GM21381 (cell line): ENCODE results near the gene CTNNA1.
"Not testable (repeated sequence)": the region's sequence is repeated elsewhere in the genome, so short reads cannot be mapped to it uniquely, and the experiment has no call there.

Experiments used
- ATAC-seq: cut with Tn5 transposase; IDR thresholded peaks from one replicate; pipeline ENCODE4 v1.9.1; 2021; ENCODE audit warnings: mild to moderate bottlenecking, moderate library complexity; ENCODE audit not compliant: unreplicated experiment

CTNNA1 gene

GRCh38 chr5:138807182-138807581 is 54.0 kb downstream of the CTNNA1 start:
- no peak for ATAC-seq

- no peak for ATAC-seq
Measured at GRCh38 chr5:138809391-138809790, 56.2 kb downstream of the CTNNA1 start.

GRCh38 chr5:138810861-138811260 is 57.6 kb downstream of the CTNNA1 start:
- ATAC-seq: not testable (repeated sequence)

GRCh38 chr5:138815529-138815928 is 62.3 kb downstream of the CTNNA1 start:
- ATAC-seq: no peak

GRCh38 chr5:138817241-138817640 is 64.0 kb downstream of the CTNNA1 start:
- no peak for ATAC-seq

GRCh38 chr5:138819081-138819480 is 65.9 kb downstream of the CTNNA1 start:
- no peak for ATAC-seq

GRCh38 chr5:138820695-138821094 is 67.5 kb downstream of the CTNNA1 start:
- ATAC-seq: no peak

- no peak for ATAC-seq
Measured at GRCh38 chr5:138824516-138824915, 71.3 kb downstream of the CTNNA1 start.

- ATAC-seq: no peak
Measured at GRCh38 chr5:138824924-138825863, 72.0 kb downstream of the CTNNA1 start.

- ATAC-seq: no peak
Measured at GRCh38 chr5:138828556-138828955, 75.3 kb downstream of the CTNNA1 start.

GRCh38 chr5:138829341-138829740 is 76.1 kb downstream of the CTNNA1 start:
- no peak for ATAC-seq

GRCh38 chr5:138831703-138832102 is 78.5 kb downstream of the CTNNA1 start:
- ATAC-seq: no peak

GRCh38 chr5:138832218-138832617 is 79.0 kb downstream of the CTNNA1 start:
- no peak for ATAC-seq

- ATAC-seq: no peak
Measured at GRCh38 chr5:138833080-138833479, 79.9 kb downstream of the CTNNA1 start.

GRCh38 chr5:138833726-138834480 is 80.7 kb downstream of the CTNNA1 start:
- no peak for ATAC-seq

- not testable (repeated sequence) for ATAC-seq
Measured at GRCh38 chr5:138834853-138835252, 81.6 kb downstream of the CTNNA1 start.

- ATAC-seq: no peak
Measured at GRCh38 chr5:138837160-138837559, 83.9 kb downstream of the CTNNA1 start.

- no peak for ATAC-seq
Measured at GRCh38 chr5:138840103-138840502, 86.9 kb downstream of the CTNNA1 start.

- ATAC-seq: no peak
Measured at GRCh38 chr5:138841531-138841930, 88.3 kb downstream of the CTNNA1 start.

GRCh38 chr5:138843316-138844124 is 90.3 kb downstream of the CTNNA1 start:
- no peak for ATAC-seq

GRCh38 chr5:138844125-138844461 is 90.9 kb downstream of the CTNNA1 start:
- ATAC-seq: no peak
